ENCODE results near the gene SERPINB12. TPM values are rescaled to one million over a fixed set of nuclear protein-coding genes. Genes with fewer than 3 reads are reported as not detected.

Gene SERPINB12
- total and polyA plus RNA-seq, 2 of the 13 experiments (the other 11 are each of a cell fraction or from before 2014, with no cell fraction given): not detected

GRCh38 chr18:63551769-63552168 lies 9.6 kb downstream of the SERPINB12 start:
- no peak for TF ChIP-seq NFIB (CRISPR knock-in tag; IDR thresholded peaks at IDR 0.05; ENCODE audit: borderline replicate concordance)
- TF ChIP-seq ATF7 (IDR thresholded peaks at IDR 0.05): peak; percentile 96
- no peak for TF ChIP-seq ATF7 (CRISPR knock-in tag; IDR thresholded peaks at IDR 0.05)
- TF ChIP-seq ZC3H4 (CRISPR knock-in tag; IDR thresholded peaks at IDR 0.05; ENCODE audit: borderline replicate concordance): no peak
- no peak for TF ChIP-seq ZNF460 (CRISPR knock-in tag; IDR thresholded peaks at IDR 0.05; ENCODE audit: borderline replicate concordance)
- no peak for TF ChIP-seq KLF6 (CRISPR knock-in tag; IDR thresholded peaks at IDR 0.05)
- TF ChIP-seq ZNF7 (CRISPR knock-in tag; IDR thresholded peaks at IDR 0.05): no peak
- TF ChIP-seq ZNF644 (CRISPR knock-in tag; IDR thresholded peaks at IDR 0.05; ENCODE audit: low read depth): no peak
- TF ChIP-seq ZBTB38 (CRISPR knock-in tag; IDR thresholded peaks at IDR 0.05): no peak
- no peak for TF ChIP-seq ZNF318 (CRISPR knock-in tag; IDR thresholded peaks at IDR 0.05)
- peak; percentile 82 for TF ChIP-seq CREB1 (IDR thresholded peaks at IDR 0.05)
- TF ChIP-seq CREB1 (CRISPR knock-in tag; IDR thresholded peaks at IDR 0.05): no peak
- TF ChIP-seq GPBP1L1 (CRISPR knock-in tag; IDR thresholded peaks at IDR 0.05): no peak
- Histone ChIP-seq H3K9me3 (ENCODE audit: low read length) (no peaks in the 10 kb centered on the region), H4K20me1 (ENCODE audit: insufficient read depth, low read length) (no peaks in the 10 kb centered on the region), H3K36me3 (replicated peaks in 1 of 2; ENCODE audit: control insufficient read depth in 1 of 2, insufficient read depth in 2 of 2, low read length in 2 of 2) (no peaks in the 10 kb centered on the region), H3K27me3 (ENCODE audit: control insufficient read depth in 1 of 2, insufficient read depth in 2 of 2, low read length in 2 of 2) (no peaks in the 10 kb centered on the region), H3K4me1 (ENCODE audit: insufficient read depth, low read length) (no peaks in the 10 kb centered on the region), H3K27ac (ENCODE audit: extremely low read length, insufficient read depth, low read length) (no peak overlapping the region), H2AFZ (ENCODE audit: low read length) (no peak overlapping the region), H3K79me2 (ENCODE audit: insufficient read depth, low read length) (no peaks in the 10 kb centered on the region), H3K4me2 (ENCODE audit: low read depth, low read length) (no peak overlapping the region), H3K4me3 (replicated peaks in 1 of 3; ENCODE audit: insufficient read depth in 1 of 3, low read depth in 2 of 3, low read length in 3 of 3) (no peak overlapping the region), H3K9ac (ENCODE audit: insufficient read depth, low read depth, low read length) (no peak overlapping the region)
- FAIRE-seq (no peak), ATAC-seq (no peak), DNase-seq (ENCODE audit: low spot score) (no peak)
- 24% methylated on average over 3 of the region's 3 CpGs for WGBS (ENCODE audit: low lambda C conversion rate)
- no TSS peak for BruUV-seq (replicated peaks)
- POLR2A ChIA-PET: no interaction called here
- intact Hi-C loops (cut with micrococcal nuclease; ENCODE audit: unreplicated experiment) (no loop called here), in situ Hi-C loops (cut with HindIII; ENCODE audit: extremely low pct_ligation_motif_present, low pct_unique_long_range_greater_than_20kb) (no loop called here)
- CTCF ChIA-PET (ENCODE audit: low intra/inter-chr PET ratio, low total read pairs): no interaction called here

Measured in HepG2 (cell line).